ENCODE results near the gene AFAP1.

AFAP1 gene

GRCh38 chr4:7766086-7766485 is 173.6 kb downstream of the AFAP1 start:
- no peak for DNase-seq

GRCh38 chr4:7765666-7766065 is 174.0 kb downstream of the AFAP1 start:
- DNase-seq = no peak

- DNase-seq = no peak
Measured at GRCh38 chr4:7764466-7764865, 175.2 kb downstream of the AFAP1 start.

- DNase-seq = no peak
Measured at GRCh38 chr4:7763788-7764187, 175.9 kb downstream of the AFAP1 start.

- no peak for DNase-seq
Measured at GRCh38 chr4:7763106-7763505, 176.6 kb downstream of the AFAP1 start.

GRCh38 chr4:7762376-7763030 is 177.2 kb downstream of the AFAP1 start:
- DNase-seq = no peak

GRCh38 chr4:7761720-7762119 is 177.9 kb downstream of the AFAP1 start:
- peak; percentile 58 for DNase-seq

- DNase-seq = no peak
Measured at GRCh38 chr4:7761312-7761711, 178.3 kb downstream of the AFAP1 start.

GRCh38 chr4:7760706-7761105 is 179.0 kb downstream of the AFAP1 start:
- no peak for DNase-seq

- DNase-seq = no peak
Measured at GRCh38 chr4:7760228-7760627, 179.4 kb downstream of the AFAP1 start.

- no peak for DNase-seq
Measured at GRCh38 chr4:7759635-7760034, 180.0 kb downstream of the AFAP1 start.

- DNase-seq = peak; percentile 76
Measured at GRCh38 chr4:7759216-7759615, 180.4 kb downstream of the AFAP1 start.

- DNase-seq = no peak
Measured at GRCh38 chr4:7758476-7758875, 181.2 kb downstream of the AFAP1 start.

- no peak for DNase-seq
Measured at GRCh38 chr4:7757501-7758471, 181.9 kb downstream of the AFAP1 start.

GRCh38 chr4:7756561-7757355 is 182.9 kb downstream of the AFAP1 start:
- no peak for DNase-seq

- no peak for DNase-seq
Measured at GRCh38 chr4:7756071-7756470, 183.6 kb downstream of the AFAP1 start.

- no peak for DNase-seq
Measured at GRCh38 chr4:7755561-7755960, 184.1 kb downstream of the AFAP1 start.

- no peak for DNase-seq
Measured at GRCh38 chr4:7754565-7755262, 184.9 kb downstream of the AFAP1 start.

GRCh38 chr4:7753931-7754465 is 185.7 kb downstream of the AFAP1 start:
- no peak for DNase-seq

GRCh38 chr4:7753271-7753670 is 186.4 kb downstream of the AFAP1 start:
- no peak for DNase-seq

GRCh38 chr4:7752649-7753048 is 187.0 kb downstream of the AFAP1 start:
- DNase-seq = no peak

- DNase-seq = no peak
Measured at GRCh38 chr4:7750972-7751371, 188.7 kb downstream of the AFAP1 start.

Data from activated CD4-positive, alpha-beta T cell treated with anti-CD3 and anti-CD28 coated beads, Interleukin-2, amount 50 U/mL, for 16 hours (primary cell).